ENCODE data around the gene ATG16L2.
"Not testable (repeated sequence)": the region's sequence is repeated elsewhere in the genome, so short reads cannot be mapped to it uniquely, and the experiment has no call there.

The ATG16L2 gene

DNA sequence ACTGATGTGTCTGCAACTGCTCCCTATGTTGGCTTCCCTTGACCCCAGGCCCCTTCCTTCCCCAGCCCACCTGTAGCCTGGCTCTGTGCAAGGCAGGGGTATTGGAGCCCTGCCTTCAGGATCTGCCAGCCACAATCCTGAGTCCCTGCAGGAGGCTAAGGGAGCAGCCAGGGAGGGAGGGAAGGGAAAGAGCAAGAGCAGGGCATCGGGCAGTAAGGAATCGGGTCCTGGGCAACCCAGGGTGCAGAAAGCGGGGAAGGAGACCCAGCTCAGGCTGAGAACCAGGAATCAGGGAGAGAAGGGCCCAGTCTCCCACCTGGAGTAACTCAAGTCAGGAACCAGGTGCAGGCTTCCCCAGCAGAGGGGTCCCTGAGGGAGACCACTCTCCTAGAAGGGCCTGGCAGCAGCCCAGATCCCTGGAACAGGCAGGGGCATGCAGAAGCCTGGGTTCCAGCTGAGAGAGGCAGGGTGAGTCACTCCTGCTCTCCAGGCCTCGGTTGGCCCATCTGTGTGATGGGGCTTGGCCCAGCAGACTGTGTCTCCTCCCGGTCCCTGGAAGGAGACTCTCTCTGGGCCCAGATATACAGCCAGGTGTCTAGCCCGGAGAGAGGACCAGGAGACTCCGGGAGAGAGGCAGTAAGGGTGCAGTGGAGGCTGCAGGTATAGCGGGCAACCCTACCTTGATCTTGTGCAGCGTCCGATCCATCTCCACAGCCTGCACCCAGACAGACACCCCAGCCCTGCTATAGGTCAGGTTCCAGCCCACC is 33.7 kb upstream of the ATG16L2 start:
- no peak for DNase-seq

DNA sequence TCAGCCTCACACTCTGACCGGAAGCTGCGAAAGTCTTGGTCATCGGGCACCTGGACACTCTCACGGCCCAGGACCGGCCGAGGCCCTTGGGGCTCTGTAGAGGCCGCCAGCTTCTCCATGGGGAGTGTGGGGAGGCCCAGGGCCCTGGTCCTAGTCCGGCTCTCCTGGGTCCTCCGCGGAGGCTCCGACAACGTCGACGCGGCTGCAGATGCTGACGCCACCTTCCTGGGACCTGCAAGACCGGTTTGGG is 33.2 kb upstream of the ATG16L2 start:
- no peak for DNase-seq

DNA sequence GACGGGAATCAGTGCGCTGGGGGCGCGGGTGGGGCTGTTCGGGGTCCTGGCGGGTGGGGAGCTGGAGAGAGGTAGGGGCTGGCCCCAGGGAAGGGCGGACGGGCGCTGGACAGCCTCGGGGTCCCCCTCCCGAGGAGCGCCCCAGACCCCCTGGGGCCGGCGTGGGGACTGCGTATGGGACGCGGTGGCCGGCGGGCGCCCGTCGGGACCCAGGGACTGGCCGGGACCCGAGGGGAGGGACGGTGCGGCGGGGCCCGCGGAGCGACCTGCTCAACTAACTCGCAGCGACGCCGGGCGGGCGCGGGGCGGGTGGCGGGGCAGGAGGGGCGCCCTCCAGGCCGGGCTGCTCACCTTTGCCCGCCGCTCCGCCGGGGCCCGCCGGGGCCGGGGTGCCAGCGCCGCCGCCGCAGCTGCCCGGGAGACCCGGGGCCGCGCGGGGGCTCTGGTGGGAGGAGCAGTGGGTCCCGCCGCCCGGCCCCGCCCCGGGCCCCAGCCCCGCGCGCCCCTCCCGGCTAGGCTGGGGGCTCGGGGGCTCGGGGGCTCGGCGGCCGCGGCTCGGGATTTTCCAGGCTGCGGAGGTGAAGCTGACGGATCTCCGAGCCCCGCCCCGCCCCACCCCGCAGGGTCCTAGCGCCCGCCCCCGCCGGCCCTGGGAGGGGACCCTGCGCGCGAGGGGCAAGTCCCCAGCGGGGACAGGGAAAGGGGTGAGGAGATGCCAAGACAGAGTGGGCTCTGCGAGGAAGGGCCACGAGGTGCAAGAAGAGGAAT is 32.7 kb upstream of the ATG16L2 start:
- DNase-seq = no peak

DNA sequence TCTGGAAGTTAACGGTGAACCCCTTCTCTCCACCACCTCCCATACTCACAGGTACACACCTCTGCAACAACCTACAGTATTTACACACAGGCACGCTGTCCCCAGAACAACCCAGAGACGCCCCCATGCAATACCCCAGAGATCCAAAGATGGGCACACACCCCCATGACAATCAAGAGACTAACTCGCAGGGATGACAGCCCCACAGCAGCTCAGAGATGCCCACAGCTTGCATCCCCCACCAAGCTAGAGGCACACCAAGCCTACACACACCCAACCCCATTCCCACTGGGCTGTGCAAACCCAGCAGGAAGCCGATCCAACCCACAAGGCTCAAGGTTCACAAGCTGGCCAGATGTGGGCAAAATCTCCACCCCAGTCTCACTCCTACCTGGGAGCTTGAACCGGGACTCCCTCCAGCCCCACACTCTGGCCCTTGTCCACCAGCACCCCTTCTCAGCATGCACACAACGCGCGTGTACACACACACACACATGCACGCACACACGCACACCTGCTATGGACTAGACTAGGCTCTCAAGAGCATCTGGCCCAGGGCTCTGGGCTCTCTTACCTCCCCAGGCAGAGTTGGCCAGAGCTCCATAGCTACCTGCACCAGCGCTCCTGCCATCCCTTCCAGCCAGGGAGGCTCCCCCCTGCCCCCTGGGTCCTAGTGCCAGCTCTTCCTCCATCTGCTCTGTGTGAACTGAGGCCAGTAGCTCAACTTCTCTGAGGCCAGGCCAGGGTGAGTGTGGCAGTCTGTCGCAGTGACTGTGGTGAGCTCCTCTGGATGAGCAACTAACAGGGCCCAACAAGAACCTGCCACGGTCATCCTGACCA is 31.9 kb upstream of the ATG16L2 start:
- no peak for DNase-seq

DNA sequence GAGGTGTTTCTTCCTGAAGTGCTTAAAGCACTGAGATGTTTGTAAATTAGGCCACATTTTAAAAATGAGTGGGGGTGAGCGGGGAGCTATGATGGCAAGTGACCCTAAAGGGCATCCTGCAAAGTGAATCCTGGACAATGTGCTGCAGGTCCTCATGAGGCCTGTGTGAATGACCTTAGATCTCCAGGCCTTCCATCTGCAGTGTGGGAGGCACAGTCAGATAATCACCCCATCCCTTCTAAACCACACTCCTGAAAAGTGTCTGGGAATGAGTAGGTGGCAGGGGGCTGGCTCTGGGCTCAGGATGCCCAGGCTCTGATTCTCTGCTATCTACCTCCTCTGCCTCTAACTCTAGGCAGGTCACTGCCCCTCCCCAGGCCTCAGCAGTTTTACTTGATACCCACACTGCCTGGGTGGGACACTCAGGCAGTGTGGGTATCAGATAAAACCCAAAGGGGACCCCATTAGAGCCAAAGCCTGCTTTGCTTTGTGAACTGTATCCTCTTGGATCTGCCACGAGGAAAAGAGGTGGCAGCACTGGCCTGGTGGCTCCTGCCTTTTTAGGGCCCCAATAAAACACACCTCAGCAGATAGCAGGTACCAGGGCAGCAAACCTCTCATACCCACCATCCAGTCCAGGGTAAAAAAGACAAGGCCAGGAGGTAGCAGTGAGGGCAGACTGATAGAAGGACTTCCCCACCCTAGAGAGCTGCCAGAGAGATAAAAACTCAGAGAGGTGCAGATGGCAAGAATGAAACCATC is 30.9 kb upstream of the ATG16L2 start:
- DNase-seq = no peak

DNA sequence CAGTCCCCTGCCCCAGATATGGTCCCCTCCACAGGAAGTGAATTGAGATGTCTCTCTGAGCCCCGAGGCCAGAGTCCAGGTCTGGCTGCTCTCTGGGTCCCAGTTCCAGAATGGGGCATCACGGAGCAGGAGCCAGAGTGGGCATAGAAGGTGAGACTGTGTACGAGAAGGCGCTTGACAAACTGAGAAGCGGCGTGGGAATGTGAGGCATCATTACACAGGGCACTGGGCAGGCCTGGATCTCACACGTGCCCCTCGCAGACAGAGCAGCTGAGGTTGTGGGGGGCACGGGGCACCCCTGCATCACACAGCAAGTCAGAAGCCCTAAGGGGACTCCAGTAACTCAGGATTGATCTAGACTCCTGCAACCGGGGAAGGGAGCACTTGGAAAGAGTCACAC is 29.5 kb upstream of the ATG16L2 start:
- DNase-seq = no peak

DNA sequence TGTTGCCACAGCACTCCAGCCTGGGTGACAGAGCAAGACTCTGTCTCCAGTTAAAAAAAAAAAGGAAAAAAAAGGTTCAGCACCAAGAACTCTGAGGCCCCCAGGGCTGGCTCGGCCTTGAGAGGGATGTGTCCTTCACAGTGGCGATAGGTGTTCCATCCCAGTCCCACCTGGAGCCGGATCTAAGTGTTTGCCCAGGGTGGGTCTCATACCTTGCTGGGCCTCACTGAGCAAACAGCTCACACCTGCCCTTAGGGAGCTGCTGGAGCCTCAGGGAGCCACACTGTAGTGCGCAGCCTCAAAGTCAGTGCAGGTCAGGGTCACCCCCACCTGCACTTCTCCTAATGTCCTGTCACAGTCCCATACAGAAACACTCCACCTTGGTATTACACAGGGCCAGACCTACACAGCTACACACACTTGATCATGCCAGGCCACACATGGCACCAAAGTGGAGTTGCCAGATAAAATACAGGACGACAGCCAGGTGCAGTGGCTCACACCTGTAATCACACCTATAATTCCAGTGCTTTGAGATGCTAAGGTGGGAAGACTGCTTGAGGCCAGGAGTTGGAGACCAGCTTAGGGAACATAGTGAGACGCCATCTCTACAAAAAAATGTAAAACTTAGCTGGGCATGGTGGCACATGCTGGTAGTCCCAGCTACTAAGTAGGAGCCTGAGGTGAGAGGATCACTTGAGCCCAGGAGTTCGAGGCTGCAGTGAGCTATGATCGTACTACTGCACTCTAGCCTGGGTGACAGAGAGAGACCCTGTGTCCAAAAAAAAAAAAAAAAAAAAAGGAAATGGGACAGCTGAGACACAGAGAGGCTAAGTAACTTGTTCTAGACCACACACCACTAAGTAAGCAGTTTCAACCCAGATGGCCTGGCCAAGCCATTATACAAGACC is 27.7 kb upstream of the ATG16L2 start:
- DNase-seq = peak; percentile 60

DNA sequence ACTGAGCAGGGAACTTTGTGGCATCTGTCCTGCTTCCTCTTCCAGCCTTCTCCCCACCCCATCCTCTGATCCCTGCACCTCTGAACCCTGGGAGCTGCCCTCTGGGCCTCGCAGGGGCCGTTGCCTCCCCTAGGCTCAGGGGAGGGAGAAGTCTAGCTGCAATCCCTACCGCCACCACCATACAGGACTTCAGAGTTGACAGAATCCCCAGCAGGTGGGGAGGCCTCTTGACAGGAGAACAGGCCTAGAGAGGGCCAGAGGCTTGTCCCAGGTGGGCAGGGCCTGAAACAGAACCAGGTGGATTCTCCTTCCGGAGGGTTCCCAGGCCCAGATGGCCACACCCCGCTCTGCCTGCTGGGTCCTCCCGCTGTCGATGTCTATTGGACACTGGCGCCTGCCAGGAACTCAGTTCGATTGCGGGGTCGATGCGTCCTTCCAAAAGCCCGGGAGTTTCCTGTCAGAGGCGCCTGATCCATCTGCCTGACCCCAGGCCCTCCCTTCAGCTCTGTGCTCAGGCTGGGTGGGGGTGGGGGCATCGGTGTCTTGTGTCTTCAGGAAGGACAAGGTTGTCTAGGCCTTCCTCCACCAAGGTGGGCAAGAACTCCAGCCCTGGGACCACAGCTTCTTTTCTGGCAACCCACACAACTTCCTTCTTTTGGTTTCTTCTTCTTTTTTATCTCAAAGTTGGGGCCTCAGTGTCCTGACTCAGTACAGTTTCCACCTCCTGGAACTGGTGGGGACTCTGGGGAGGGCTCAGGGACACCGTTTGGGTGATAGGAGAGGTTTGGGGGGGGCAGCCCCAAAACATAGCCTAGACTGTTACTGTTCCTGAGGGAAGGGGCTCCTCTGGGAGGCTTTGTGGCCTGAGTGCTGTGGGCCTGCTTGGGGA is 26.8 kb upstream of the ATG16L2 start:
- DNase-seq = peak; percentile 86

DNA sequence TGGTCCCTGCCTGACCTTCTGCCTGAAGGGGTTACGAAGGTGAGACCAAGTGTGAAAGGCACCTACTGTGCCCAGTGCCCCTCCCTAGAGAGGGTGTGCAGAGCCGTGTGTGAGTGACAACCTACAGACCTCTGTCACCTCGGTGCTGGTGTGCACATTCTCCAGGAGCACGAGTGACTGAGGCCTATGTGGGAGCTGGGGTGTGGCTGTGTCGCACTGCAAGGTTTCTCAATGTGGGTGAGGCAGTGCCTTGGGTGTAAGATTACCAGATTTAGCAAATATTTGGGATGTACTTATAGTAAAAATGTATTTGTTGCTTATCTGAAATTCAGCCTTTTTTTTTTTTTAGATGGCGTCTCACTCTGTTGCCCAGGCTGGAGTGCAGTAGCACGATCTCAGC is 26.0 kb upstream of the ATG16L2 start:
- DNase-seq = no peak

DNA sequence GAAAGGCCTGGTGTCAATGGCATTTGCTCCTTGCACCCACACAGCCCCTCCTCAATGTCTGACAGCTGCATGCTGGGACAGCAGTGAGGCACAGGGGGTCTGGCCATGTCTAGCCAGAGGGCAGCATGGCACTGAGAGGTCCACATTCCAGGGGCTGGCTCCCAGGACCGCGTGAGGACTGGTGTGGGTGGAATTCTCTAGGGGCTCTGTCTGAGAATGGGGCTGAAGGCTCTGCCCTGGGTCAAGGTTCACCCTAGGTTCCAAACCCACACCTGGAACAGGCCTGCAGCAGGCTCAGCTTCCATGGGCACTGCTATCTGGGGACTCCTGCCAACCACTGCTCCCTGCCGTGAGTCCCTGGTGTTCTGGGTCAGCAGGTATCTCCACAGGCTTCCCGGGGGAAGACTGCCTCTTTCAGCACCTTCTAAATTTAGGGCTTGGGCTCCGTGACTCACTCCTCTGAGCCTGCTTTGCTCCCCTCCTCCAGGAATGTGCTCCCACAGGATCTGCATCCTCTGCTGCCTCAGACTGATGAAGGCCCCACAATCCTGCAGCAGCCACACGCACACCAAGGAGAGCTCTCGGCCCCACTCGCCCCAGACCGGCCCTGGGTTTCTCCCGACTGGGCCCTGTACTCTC is 24.6 kb upstream of the ATG16L2 start:
- DNase-seq = no peak

DNA sequence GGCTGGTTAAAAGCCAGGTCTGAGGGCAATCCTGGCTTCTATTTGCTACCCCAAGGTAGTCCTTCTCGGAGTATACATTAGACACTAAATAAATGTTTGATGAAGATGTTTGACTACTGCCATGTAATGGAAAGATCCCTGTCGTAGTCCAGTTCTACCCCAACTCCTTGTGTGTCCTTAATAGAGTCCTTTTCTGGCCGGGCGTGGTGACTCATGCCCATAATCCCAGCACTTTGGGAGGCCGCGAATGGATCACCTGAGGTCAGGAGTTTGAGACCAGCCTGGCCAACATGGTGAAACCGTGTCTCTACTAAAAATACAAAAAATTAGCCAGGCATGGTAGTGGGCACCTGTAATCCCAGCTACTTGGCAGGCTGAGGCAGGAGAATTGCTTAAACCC is 23.0 kb upstream of the ATG16L2 start:
- not testable (repeated sequence) for DNase-seq

DNA sequence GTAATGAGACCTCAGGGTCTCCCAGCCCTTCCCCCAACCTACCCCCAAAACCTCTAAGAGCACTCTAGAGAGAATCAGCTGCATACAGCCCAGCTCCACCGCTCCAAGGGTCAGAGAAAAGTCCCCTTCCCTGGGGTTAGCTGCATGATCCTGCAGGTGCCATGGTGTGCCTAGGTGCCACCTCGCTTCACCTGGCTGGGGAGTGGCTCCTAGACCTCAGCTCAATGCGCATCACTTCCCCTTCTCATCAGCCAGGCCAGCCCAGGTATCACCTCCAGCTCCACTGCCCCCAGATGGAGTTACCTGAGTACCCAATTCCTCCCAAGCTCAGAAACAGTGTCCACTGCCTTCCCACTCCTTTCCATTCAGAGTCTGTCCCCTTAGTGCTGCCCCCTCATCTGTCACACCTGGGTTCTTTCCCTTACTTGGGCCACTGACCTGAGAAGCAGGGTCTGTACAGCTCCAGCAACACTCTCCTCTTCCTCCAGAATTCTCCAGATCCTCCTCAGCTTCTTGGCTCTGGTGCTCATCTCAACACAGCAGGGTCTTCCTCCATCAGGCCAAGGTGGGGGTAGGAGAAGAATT is 21.7 kb upstream of the ATG16L2 start:
- no peak for DNase-seq

DNA sequence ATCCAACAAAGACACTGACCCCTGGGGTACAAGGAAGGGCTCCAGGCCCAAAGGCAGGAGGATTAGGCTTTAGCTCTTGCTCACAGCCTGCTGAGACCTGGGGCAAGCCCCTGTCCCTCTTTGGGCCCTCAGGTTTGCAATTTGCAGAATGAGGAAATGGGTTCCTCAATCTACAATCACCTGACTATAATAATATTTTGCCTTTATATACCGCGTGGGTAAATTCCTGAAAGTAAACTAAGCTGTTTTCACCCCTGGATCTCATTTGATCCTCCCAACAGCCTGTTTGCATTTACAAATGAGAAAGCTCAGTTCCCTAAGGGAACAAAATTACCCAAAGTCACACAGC is 21.2 kb upstream of the ATG16L2 start:
- no peak for DNase-seq

DNA sequence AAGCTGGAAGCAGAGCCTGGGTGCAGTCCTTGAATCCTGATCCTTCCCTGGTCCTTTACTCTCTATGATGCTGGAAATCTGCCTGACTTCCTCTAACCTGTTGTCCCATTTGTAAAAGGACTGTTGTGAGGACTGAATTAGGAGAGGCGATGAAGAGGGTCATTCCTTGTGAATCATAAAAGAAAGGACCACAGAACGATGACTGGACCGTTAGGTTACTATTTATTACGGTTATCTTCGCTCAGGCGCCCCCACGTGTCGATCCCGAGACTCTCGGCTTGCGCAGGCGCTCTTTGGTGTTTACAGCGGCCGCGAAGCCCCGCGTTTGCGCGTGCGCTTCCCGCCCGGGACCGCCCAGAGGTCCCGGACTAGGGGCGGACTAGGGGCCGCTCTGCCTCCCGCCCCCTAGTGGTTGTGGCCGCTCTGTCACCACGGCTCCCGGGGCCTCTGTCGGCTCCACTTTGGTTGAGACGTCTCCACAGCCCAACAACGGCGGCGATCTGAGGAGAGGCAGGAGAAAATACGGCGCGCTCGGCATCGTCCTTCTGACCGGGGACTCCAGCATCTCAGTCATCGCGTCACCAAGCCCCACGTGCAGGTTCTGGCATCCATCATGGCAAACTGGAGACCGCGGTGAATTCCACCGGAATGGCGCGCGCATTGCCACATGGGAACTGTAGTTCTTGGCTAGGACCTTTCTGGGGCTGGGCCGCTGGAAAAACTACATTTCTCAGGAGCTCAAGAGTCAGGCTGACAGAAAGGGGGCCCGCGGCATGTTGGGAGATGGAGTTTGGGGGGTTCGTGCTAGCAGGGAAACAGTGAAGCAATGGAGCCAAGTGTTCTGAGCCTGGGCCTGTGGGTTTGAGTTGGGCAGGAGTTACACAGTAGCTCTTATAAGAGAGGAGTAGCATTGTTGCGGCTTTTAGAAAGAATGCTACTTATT is 20.5 kb upstream of the ATG16L2 start, which contains the start of gene STARD10:
Gene STARD10 (minus strand): TSS at position 623 of the 943 bp plus-strand sequence. CDS start 12,866 bp downstream, outside the sequence.
- DNase-seq = peak; percentile 72

DNA sequence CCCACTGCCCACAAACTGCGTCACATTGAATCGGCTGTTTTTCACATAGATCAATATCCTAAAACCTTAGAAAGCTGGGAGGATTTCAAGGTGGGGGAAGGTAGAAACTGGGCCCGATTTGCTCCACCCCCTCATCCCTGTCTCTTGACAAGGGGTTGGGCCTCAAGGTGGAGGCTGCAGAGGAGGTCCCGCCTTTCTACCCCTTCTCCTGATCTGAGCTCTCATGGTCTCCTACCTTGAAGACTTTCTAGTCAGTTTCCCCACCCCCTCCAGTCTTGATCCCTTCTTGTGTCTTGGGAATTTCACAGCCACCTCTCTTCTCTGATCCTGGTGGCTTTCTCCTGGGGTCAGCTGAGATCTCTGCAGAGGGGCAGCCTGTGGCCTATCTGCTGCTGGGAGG is 15.8 kb upstream of the ATG16L2 start:
- no peak for DNase-seq

DNA sequence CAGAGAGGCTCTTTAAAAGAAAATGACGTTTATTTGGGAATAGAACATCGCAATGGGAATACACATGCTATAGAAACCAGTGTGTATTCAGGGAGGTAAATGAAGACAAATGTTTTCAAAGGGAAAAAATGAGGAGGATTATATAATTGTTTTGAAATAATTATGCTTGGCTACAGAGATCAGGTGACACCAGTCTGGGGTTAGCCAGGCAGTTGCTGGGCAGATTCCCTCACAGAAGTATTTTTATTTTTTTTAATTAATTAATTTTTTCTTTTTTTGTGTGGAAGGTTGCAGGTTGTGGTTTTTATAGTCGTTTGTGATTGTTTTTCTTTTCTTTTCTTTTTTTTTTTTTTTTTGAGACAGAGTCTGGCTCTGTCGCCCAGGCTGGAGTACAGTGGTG is 14.8 kb upstream of the ATG16L2 start:
- no peak for DNase-seq

DNA sequence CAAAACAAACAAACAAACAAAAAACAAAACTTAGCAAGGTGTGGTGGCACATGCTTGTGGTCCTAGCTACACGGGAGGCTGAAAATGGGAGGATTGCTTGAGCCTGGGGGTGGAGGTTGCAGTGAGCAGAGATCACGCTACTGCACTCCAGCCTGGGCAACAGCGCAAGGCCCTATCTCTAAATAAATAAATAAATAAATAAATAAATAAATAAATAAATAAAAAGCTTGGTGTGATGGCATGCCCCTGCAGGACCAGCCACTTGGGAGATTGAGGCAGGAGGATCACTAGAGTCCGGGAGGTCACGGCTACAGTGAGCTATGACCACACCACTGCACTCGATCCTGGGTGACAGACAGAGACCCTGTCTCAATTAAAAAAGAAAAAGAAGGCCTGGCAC is 11.4 kb upstream of the ATG16L2 start:
- DNase-seq = no peak

DNA sequence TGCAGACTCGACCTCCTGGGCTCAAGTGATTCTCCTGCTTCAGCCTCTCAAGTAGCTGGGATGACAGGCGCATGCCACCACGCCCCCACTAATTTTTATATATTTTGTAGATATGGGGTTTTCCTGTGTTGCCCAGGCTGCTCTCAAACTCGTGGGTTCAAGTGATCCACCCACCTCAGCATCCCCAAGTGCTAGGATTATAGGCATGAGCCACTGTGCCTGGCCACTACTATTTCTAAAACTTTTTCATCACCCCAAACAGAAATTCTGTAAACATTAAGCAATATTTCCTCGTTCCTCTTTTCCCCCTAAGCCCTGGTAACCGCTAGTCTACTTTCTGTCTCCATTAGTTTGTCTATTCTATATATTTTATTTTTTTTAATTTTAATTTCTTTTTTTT is 9.0 kb upstream of the ATG16L2 start:
- no peak for DNase-seq

DNA sequence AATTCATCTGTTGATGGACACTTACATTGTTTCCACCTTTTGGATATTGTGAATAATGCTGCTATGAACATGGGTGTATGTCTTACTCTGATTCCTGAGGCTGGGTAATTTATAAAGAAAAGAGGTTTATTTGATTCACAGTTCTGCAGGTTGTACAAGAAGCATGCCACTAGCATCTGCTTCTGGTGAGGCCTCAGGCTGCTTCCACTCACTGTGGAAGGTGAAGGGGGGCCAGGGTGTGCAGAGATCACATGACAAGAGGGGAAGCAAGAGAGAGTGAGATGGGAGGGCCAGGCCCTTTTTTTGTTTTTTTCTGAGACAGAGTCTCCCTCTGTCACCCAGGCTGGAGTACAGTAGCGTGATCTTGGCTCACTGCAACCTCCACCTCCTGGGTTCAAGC is 7.8 kb upstream of the ATG16L2 start:
- not testable (repeated sequence) for DNase-seq

All from NCI-H187 treated with DMSO at 0.1 percent for 48 hours (cell line).